ENCODE data around the gene SH2D5.

GRCh38 chr1:20732588-20733359, at the start of gene SH2D5:
- TF ChIP-seq CTCF (IDR thresholded peaks at IDR 0.05; ENCODE audit: extremely low read depth in 1 of 2, insufficient read depth in 1 of 2, low read depth in 1 of 2, low read length in 2 of 2): peak; percentile 20 to 33
- no peak for TF ChIP-seq EZH2 (IDR thresholded peaks at IDR 0.05; ENCODE audit: borderline replicate concordance, low read depth, low read length, severe bottlenecking)
- TF ChIP-seq POLR2A (IDR thresholded peaks at IDR 0.05; ENCODE audit: low read depth, low read length): no peak
- TF ChIP-seq POLR2AphosphoS5 (IDR thresholded peaks at IDR 0.05; ENCODE audit: insufficient read depth, low read depth, low read length): peak; percentile 76
- peak; percentile 83 for TF ChIP-seq JUN (IDR thresholded peaks at IDR 0.05; ENCODE audit: borderline replicate concordance, insufficient read depth, insufficient read length, low read depth)
- peak; percentile 81 for TF ChIP-seq MYC (IDR thresholded peaks at IDR 0.05; ENCODE audit: low read depth, low read length)
- peak; percentile 88 for TF ChIP-seq MAX (IDR thresholded peaks at IDR 0.05; ENCODE audit: insufficient read depth, insufficient read length)
- TF ChIP-seq FOS (IDR thresholded peaks at IDR 0.05; ENCODE audit: borderline replicate concordance, insufficient read depth, low read length): peak; percentile 95

Data from endothelial cell of umbilical vein (primary cell).